ENCODE results near the gene SEMA4C. TPM values are rescaled to one million over a fixed set of nuclear protein-coding genes. Genes with fewer than 3 reads are reported as not detected.
A peak's percentile ranks its signal among the peaks of the same experiment; 100 is the strongest.

SEMA4C gene
- total and polyA plus RNA-seq, 9 of the 15 experiments (the other 6 are each of a cell fraction or from before 2014, with no cell fraction given), result 0.32 to 59.7 (median 23.9) TPM

DNA sequence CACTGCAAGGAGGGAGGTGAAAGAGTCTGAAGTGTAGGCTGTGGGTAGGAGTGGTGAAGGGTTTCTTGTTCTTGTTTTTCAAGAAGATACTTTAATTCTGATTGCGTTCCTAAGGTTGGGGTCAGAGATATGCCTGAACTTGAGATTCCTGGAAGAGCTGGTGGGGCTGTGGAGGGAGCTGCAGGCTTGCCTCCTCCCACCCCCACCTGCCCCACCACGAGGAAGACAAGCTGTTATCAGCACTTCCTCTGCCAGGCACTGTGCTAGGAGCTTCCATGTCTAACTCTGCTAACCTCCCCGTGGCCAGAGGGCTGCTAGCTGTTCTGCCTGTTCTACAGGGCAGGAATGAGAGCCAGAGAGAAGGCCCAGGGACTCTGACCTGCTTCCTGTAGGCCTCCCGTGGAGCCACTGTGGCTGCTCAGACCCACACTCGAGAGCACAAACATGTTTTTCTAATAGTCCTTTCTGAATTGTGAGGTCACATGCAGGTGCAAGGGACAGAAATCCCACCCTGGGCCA, 39.8 kb downstream of the SEMA4C start:
- WGBS (ENCODE audit: insufficient coverage, low coverage, missing lambda C conversion rate), result 11% methylated on average over 5 of the region's 5 CpGs
- Histone ChIP-seq H3K36me3 (ENCODE audit: control insufficient read depth, insufficient read depth, low read length) (peaks cover 85% of the 10 kb centered on the region), H3K4me2 (ENCODE audit: insufficient read depth, low read length) (no peak overlapping the region; the same call in 1 of the 2 replicates), H3K9me3 (replicated peaks; ENCODE audit: control insufficient read depth, insufficient read depth, low read depth, low read length) (no peaks in the 10 kb centered on the region), H3K4me3 (no peak overlapping the region), H3K9me1 (ENCODE audit: control insufficient read depth, insufficient read depth, low read length) (no peaks in the 10 kb centered on the region), H4K20me1 (replicated peaks; ENCODE audit: control insufficient read depth, insufficient read depth, low read length) (0 out of 2 replicates have a peak, but pooled peaks cover 7% of the 10 kb centered on the region), H2AFZ (ENCODE audit: low read depth, low read length) (no peak overlapping the region), H3K9ac (ENCODE audit: insufficient read depth in 1 of 2, low read depth in 2 of 2, low read length in 2 of 2) (peak overlapping the region in 1 of 2 experiments; percentile 86; a peak in 2 of 4 replicates), H3K27ac (ENCODE audit: extremely low read depth, low read depth, low read length) (0 out of 3 replicates have a peak overlapping the region, but pooled peaks have one; percentile 17), H3K79me2 (ENCODE audit: control insufficient read depth, insufficient read depth, low read length) (no peaks in the 10 kb centered on the region), H3K4me1 (replicated peaks in 1 of 2; ENCODE audit: control insufficient read depth in 2 of 2, insufficient read depth in 2 of 2, low read length in 2 of 2) (peaks cover 9 to 11% of the 10 kb centered on the region in 2 experiments; a peak in 4 of 5 replicates), H3K27me3 (ENCODE audit: control insufficient read depth in 2 of 2, insufficient read depth in 2 of 2, low read length in 2 of 2) (no peaks in the 10 kb centered on the region)
- in situ Hi-C loops (cut with MboI), result no loop called here
- POLR2A ChIA-PET, result interaction anchor here (0.6 to 1.6 kb wide), 3 partner anchors 8 to 66 kb away, joined by 3 to 4 read pairs (median 3); no protein-coding TSS in a partner anchor
- peak; percentile 67 for ATAC-seq
- BruUV-seq (replicated peaks), result TSS peak; percentile 27
- intact Hi-C loops (cut with micrococcal nuclease), result no loop called here
- peak; percentile 64 for FAIRE-seq
- TF ChIP-seq STAG1 (CRISPR knock-in tag; IDR thresholded peaks at IDR 0.05; ENCODE audit: borderline replicate concordance) (no peak), GATA2 (CRISPR knock-in tag; IDR thresholded peaks at IDR 0.05) (no peak), TCFL5 (CRISPR knock-in tag; conservative IDR thresholded peaks at IDR 0.05) (no peak), ZNF277 (CRISPR knock-in tag; IDR thresholded peaks at IDR 0.05; ENCODE audit: borderline replicate concordance) (no peak), ARID1B (IDR thresholded peaks at IDR 0.05) (0 out of 2 replicates have a peak, but pooled peaks have one; percentile 7), RNF219 (CRISPR knock-in tag; IDR thresholded peaks at IDR 0.05) (no peak), ZNF316 (IDR thresholded peaks at IDR 0.05) (no peak), GTF2F1 (IDR thresholded peaks at IDR 0.05; ENCODE audit: low read depth, low read length) (no peak), EP300 (IDR thresholded peaks at IDR 0.05; ENCODE audit: low read length) (no peak)
- DNase-seq (ENCODE audit: extremely low read depth in 1 of 4, low spot score in 3 of 4), result peak in 2 of 4 experiments; percentile 43 to 60
- CTCF ChIA-PET (ENCODE audit: low intra/inter-chr PET ratio), result no interaction called here
